PC-3 (cell line): ENCODE measurements around the gene ETV3.

Experiments used
- EZH2 ChIP-seq: fragments of 300-600 bp; sonication (generic); IDR thresholded peaks from one replicate; pipeline ENCODE4 v1.6.1; 2017; ENCODE audit warnings: antibody characterized with exemption, mild to moderate bottlenecking, low read length; ENCODE audit not compliant: unreplicated experiment
- EZH2phosphoT487 ChIP-seq: fragments of 300-600 bp; sonication (generic); IDR thresholded peaks from 2 replicates; pipeline ENCODE4 v1.6.1; 2018; ENCODE audit warnings: mild to moderate bottlenecking, antibody characterized with exemption, low read length, borderline replicate concordance
- TF ChIP-seq, protein P1 (sequence below): fragments of 300-600 bp; sonication (generic); conservative IDR thresholded peaks from 2 replicates; pipeline ENCODE4 v1.5.1; 2017; ENCODE audit warnings: antibody characterized with exemption, low read depth, mild to moderate bottlenecking, low read length

DNA sequence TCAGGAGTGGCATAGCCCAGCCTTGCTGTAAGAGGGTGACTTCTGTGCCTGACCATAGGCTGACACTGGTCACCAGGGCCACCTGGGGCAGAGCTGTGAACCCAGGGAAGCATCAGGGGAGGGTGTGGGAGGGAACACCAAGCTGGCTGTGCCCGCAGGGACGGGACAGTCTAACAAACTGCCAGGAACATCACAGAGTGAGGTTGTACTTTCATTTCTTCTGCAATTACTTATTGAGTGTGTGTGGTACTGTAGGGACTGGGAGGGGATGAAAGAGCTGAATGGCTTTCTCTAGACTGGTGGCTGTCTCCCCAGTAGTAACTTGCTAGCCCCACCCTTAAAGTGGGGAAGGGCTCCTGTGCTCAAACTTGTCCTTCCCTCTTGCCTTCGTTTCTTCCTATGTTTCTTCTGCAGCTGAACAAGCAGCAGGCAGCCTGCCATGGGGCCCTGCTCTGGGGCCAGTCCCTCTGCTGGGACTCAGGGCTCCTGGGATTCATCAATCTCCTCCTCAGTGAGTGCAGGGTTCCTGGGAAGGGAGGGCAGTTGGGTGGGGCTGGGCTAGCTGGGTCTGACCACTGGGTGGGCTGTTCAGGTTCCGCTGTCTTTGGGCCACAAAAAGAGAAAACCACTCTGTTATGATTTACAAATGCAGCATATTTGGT is 39.7 kb upstream of the ETV3 start:
- TF ChIP-seq, protein P1, sequence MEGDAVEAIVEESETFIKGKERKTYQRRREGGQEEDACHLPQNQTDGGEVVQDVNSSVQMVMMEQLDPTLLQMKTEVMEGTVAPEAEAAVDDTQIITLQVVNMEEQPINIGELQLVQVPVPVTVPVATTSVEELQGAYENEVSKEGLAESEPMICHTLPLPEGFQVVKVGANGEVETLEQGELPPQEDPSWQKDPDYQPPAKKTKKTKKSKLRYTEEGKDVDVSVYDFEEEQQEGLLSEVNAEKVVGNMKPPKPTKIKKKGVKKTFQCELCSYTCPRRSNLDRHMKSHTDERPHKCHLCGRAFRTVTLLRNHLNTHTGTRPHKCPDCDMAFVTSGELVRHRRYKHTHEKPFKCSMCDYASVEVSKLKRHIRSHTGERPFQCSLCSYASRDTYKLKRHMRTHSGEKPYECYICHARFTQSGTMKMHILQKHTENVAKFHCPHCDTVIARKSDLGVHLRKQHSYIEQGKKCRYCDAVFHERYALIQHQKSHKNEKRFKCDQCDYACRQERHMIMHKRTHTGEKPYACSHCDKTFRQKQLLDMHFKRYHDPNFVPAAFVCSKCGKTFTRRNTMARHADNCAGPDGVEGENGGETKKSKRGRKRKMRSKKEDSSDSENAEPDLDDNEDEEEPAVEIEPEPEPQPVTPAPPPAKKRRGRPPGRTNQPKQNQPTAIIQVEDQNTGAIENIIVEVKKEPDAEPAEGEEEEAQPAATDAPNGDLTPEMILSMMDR: no peak
- TF ChIP-seq EZH2 (no peak), EZH2phosphoT487 (no peak)
